SK-N-SH treated with all-trans-retinoic acid at 6 μM for 48 hours (cell line): ENCODE measurements around the gene CRKL.
"Not testable (repeated sequence)": the region's sequence is repeated elsewhere in the genome, so short reads cannot be mapped to it uniquely, and the experiment has no call there.

Experiments
- ATAC-seq: fragments of 200-7000 bp; cut with Tn5 transposase; 3 replicates; pipeline ENCODE4 v1.9.1; 2020; ENCODE audit warnings: mild to moderate bottlenecking, moderate library complexity
- ARNTL ChIP-seq: fragments of 450-650 bp; formaldehyde crosslinking; IDR thresholded peaks from 2 replicates; pipeline ENCODE4 v1.5.0; 2020; ENCODE audit warnings: low read depth, mild to moderate bottlenecking, moderate library complexity, borderline replicate concordance
- BACH2 ChIP-seq: fragments of 250-450 bp; sonication (Bioruptor Pico); IDR thresholded peaks from 2 replicates; pipeline ENCODE4 v1.9.0; 2021; ENCODE audit warnings: mild to moderate bottlenecking, borderline replicate concordance
- CSDC2 ChIP-seq: fragments of 250-450 bp; sonication (Bioruptor Pico); IDR thresholded peaks from 2 replicates; pipeline ENCODE4 v1.5.0; 2020; ENCODE audit warnings: mild to moderate bottlenecking, moderate library complexity
- ESRRG ChIP-seq: fragments of 250-450 bp; sonication (Bioruptor Pico); IDR thresholded peaks from 2 replicates; pipeline ENCODE4 v1.6.1; 2021; ENCODE audit warnings: mild to moderate bottlenecking
- GLIS3 ChIP-seq: fragments of 250-450 bp; sonication (Bioruptor Pico); IDR thresholded peaks from 2 replicates; pipeline ENCODE4 v1.5.0; 2020; ENCODE audit warnings: mild to moderate bottlenecking, moderate library complexity
- ISL1 ChIP-seq: fragments of 250-450 bp; sonication (Bioruptor Pico); IDR thresholded peaks from 2 replicates; pipeline ENCODE4 v2.1.2; 2022; ENCODE audit warnings: mild to moderate bottlenecking, moderate library complexity
- RARB ChIP-seq: fragments of 250-450 bp; sonication (Bioruptor Pico); IDR thresholded peaks from 2 replicates; pipeline ENCODE4 v1.8.0; 2021; ENCODE audit warnings: mild to moderate bottlenecking, moderate library complexity
- TCF4 ChIP-seq: fragments of 250-450 bp; sonication (Bioruptor Pico); IDR thresholded peaks from 2 replicates; pipeline ENCODE4 v1.8.0; 2021; ENCODE audit warnings: mild to moderate bottlenecking, moderate library complexity, borderline replicate concordance
- TOX ChIP-seq: fragments of 250-450 bp; sonication (Bioruptor Pico); IDR thresholded peaks from 2 replicates; pipeline ENCODE4 v1.8.0; 2021; ENCODE audit warnings: mild to moderate bottlenecking, moderate library complexity, borderline replicate concordance
- ZC3H10 ChIP-seq: fragments of 250-450 bp; sonication (Bioruptor Pico); IDR thresholded peaks from 2 replicates; pipeline ENCODE4 v1.5.1; 2021; ENCODE audit warnings: mild to moderate bottlenecking, moderate library complexity
- ZFP3 ChIP-seq: fragments of 250-450 bp; sonication (Bioruptor Pico); IDR thresholded peaks from 2 replicates; pipeline ENCODE4 v1.5.0; 2020; ENCODE audit warnings: mild to moderate bottlenecking, moderate library complexity
- ZNF565 ChIP-seq: fragments of 450-650 bp; formaldehyde crosslinking; conservative IDR thresholded peaks from 2 replicates; pipeline ENCODE4 v1.5.0; 2020; ENCODE audit warnings: low read depth, mild to moderate bottlenecking, moderate library complexity
- ZNF70 ChIP-seq: fragments of 450-650 bp; formaldehyde crosslinking; IDR thresholded peaks from 2 replicates; pipeline ENCODE4 v1.5.0; 2020; ENCODE audit warnings: mild to moderate bottlenecking, moderate library complexity
- ZNF8 ChIP-seq: fragments of 450-650 bp; formaldehyde crosslinking; IDR thresholded peaks from 2 replicates; pipeline ENCODE4 v1.5.0; 2020; ENCODE audit warnings: mild to moderate bottlenecking, moderate library complexity
- TF ChIP-seq, protein P1 (sequence below): fragments of 250-450 bp; sonication (Bioruptor Pico); IDR thresholded peaks from 2 replicates; pipeline ENCODE4 v1.5.1; 2020; ENCODE audit warnings: low read depth, mild to moderate bottlenecking, moderate library complexity
- TF ChIP-seq, protein P2 (sequence below): fragments of 250-450 bp; sonication (Bioruptor Pico); IDR thresholded peaks from 2 replicates; pipeline ENCODE4 v1.5.1; 2021; ENCODE audit warnings: mild to moderate bottlenecking, moderate library complexity
- TF ChIP-seq, protein P3 (sequence below): fragments of 250-450 bp; sonication (Bioruptor Pico); IDR thresholded peaks from 2 replicates; pipeline ENCODE4 v1.8.0; 2020; ENCODE audit warnings: mild to moderate bottlenecking, moderate library complexity, borderline replicate concordance
- TF ChIP-seq, protein P4 (sequence below): fragments of 250-450 bp; sonication (Bioruptor Pico); IDR thresholded peaks from 2 replicates; pipeline ENCODE4 v1.5.0; 2020; ENCODE audit warnings: mild to moderate bottlenecking, moderate library complexity

Gene CRKL

DNA sequence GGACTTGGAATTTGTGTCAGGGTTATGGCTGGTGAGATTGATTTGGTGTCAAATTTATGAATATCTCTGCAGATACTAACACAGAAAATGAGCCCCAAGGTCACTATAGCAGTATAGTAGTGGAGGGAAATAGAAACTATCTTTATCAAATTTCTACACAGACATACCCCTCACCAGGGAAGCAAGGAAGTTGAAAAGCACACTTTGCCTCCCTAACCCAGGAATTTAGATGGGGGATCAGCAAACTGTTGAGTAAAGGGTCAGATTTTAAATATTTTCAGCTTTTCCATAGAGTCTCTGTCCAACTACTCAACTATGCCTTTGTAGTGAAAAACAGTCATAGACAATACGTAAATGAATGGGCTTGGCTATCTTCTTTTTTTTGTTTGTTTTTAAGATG is 12.8 kb downstream of the CRKL start:
- ATAC-seq, result no peak
- TF ChIP-seq, protein P1, sequence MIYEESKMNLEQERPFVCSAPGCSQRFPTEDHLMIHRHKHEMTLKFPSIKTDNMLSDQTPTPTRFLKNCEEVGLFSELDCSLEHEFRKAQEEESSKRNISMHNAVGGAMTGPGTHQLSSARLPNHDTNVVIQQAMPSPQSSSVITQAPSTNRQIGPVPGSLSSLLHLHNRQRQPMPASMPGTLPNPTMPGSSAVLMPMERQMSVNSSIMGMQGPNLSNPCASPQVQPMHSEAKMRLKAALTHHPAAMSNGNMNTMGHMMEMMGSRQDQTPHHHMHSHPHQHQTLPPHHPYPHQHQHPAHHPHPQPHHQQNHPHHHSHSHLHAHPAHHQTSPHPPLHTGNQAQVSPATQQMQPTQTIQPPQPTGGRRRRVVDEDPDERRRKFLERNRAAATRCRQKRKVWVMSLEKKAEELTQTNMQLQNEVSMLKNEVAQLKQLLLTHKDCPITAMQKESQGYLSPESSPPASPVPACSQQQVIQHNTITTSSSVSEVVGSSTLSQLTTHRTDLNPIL (CRISPR knock-in tag), result no peak
- TF ChIP-seq ESRRG (CRISPR knock-in tag) (no peak), ZNF70 (CRISPR knock-in tag) (no peak), ZFP3 (no peak), ARNTL (no peak), ZC3H10 (CRISPR knock-in tag) (no peak), ISL1 (CRISPR knock-in tag) (no peak), CSDC2 (CRISPR knock-in tag) (no peak), GLIS3 (no peak)

DNA sequence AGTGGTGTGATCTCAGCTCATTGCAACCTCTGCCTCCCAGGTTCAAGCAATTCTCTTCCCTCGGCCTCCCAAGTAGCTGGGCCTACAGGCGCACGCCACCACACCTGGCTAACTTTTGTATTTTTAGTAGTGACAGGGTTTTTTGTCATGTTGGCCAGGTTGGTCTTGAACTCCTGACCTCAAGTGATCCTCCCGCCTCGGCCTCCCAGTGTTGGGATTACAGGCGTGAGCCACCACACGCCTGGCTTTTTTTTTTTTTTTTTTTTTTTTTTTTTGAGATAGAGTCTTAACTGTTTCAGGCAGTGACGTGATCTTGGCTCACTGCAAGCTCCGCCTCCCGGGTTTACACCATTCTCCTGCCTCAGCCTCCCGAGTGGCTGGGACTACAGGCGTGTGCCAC is 13.2 kb downstream of the CRKL start:
- ATAC-seq, result not testable (repeated sequence)

DNA sequence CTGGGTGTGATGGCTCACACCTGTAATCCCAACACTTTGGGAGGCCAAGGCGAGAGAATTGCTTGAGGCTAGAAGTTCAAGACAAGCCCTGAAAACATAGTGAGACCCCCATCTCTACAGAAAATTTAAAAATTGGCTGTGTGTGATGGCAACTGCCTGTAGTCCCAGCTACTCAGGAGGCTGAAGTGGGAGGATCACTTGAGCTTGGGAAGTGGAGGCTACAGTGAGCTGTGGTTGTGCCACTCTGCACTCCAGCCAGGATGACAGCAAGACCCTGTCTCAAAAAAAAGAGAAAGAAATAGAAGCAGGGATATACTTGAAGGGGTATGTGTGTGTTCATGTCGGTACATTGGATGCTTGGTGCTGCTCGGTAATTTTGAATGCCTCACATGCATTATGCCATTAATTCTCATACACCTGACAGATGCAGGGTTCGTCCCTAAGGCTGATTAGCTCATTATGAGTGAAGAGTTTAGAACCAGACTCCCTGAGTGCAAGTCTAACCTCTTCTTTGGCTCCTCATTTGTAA is 14.0 kb downstream of the CRKL start:
- no peak for ATAC-seq
- TF ChIP-seq, protein P2, sequence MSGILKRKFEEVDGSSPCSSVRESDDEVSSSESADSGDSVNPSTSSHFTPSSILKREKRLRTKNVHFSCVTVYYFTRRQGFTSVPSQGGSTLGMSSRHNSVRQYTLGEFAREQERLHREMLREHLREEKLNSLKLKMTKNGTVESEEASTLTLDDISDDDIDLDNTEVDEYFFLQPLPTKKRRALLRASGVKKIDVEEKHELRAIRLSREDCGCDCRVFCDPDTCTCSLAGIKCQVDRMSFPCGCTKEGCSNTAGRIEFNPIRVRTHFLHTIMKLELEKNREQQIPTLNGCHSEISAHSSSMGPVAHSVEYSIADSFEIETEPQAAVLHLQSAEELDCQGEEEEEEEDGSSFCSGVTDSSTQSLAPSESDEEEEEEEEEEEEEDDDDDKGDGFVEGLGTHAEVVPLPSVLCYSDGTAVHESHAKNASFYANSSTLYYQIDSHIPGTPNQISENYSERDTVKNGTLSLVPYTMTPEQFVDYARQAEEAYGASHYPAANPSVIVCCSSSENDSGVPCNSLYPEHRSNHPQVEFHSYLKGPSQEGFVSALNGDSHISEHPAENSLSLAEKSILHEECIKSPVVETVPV, result no peak
- TF ChIP-seq ISL1 (CRISPR knock-in tag) (no peak), CSDC2 (CRISPR knock-in tag) (no peak), TOX (CRISPR knock-in tag) (no peak), TCF4 (CRISPR knock-in tag) (no peak)
- TF ChIP-seq, all 23 proteins: peak for 0

DNA sequence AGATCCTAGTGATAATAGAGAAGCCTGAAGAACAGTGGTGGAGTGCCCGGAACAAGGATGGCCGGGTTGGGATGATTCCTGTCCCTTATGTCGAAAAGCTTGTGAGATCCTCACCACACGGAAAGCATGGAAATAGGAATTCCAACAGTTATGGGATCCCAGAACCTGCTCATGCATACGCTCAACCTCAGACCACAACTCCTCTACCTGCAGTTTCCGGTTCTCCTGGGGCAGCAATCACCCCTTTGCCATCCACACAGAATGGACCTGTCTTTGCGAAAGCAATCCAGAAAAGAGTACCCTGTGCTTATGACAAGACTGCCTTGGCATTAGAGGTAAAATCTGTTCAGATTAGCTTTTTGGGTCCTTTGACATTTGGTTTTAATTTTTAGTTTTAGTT is 16.7 kb downstream of the CRKL start:
- TF ChIP-seq BACH2 (no peak), TCF4 (CRISPR knock-in tag) (no peak), ZNF8 (CRISPR knock-in tag) (no peak), ESRRG (CRISPR knock-in tag) (no peak), ZNF565 (no peak)

DNA sequence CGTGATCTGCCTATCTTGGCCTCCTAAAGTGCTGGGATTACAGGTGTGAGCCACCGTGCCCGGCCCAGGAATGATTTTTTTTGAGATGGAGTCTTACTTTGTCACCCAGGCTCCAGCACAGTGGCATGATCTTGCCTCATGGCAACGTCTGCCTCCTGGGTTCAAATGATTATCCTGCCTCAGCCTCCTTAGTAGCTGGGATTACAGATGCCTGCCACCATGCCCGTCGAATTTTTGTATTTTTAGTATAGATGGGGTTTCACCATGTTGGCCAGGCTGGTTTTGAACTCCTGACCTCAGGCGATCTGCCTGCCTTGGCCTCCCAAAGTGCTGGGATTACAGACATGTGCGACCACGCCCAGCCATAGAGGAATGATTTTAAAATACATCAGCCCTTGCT is 17.8 kb downstream of the CRKL start:
- ATAC-seq, result not testable (repeated sequence)

More for the DNA sequence above, 16.7 kb downstream of the CRKL start:
- ATAC-seq, result no peak

DNA sequence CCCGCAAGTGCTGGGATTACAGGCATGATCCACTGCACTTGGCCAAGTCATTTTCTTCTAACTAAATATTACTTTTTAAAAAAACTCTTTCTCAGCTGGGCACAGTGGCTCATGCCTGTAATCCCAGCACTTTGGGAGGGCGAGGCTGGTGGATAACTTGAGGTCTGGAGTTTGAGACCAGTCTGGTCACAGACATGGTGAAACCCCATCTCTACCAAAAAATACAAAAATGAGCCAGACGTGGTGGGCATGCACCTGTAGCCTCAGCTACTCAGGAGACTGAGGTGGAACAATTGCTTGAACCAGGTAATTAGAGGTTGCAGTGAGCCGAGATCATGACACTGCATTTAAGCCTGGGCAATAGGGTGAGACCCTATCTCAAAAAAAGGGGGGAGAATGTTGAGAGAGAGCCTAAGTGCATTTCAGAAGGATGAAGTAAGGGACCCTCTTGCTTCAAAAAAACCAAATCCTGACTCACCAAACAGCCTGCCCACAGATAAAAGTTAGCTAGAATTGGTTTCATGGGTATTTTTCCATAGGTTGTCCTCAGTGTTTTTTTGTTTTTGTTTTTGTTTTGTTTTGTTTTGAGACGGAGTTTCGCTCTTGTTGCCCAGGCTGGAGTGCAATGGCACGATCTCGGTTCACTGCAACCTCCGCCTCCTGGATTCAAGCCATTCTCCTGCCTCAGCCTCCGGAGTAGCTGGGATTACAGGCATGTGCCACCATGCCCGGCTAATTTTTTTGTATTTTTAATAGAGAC is 18.8 kb downstream of the CRKL start:
- ATAC-seq, result not testable (repeated sequence)

DNA sequence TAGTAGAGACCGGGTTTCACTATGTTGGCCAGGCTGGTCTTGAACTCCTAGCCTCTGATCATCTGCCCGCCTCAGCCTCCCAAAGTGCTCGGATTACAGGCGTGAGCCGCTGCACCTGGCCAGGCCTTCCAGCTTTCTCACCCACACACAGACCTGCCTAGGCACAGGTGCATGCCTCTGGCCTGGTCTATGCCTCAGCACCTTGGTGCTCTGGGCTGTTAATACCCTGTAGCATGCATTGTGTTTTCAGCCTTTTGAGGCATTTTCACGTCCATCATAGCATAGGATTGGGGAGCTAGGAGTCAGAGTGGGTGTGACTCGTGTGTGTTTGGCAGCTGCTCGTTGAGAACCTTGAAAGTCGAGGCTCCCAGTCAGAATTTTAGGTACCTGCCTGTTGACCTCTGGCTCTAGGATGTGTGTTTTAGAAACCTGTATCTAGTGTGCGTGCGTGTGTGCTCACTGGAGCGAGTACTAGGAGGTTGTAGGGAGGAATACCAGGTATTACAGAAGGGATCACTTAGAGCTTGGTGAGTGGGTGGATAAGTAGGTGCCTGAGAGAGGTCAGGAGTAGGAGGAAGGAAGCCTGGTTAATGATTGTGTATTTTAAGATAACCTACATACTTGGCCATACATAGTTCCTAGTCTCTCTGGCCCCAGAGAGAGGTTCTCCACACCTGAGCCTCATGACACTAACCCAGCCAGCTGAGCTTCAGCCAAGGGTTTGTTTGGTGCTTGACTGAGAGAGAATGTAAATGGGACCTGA is 20.0 kb downstream of the CRKL start:
- TF ChIP-seq, protein P2, result no peak
- TF ChIP-seq CSDC2 (CRISPR knock-in tag) (no peak), ESRRG (CRISPR knock-in tag) (no peak), TOX (CRISPR knock-in tag) (no peak), BACH2 (no peak), GLIS3 (no peak), ARNTL (no peak), ZNF70 (CRISPR knock-in tag) (no peak), RARB (CRISPR knock-in tag) (no peak), ISL1 (CRISPR knock-in tag) (no peak)
- TF ChIP-seq, protein P1 (CRISPR knock-in tag), result no peak
- TF ChIP-seq, protein P3, sequence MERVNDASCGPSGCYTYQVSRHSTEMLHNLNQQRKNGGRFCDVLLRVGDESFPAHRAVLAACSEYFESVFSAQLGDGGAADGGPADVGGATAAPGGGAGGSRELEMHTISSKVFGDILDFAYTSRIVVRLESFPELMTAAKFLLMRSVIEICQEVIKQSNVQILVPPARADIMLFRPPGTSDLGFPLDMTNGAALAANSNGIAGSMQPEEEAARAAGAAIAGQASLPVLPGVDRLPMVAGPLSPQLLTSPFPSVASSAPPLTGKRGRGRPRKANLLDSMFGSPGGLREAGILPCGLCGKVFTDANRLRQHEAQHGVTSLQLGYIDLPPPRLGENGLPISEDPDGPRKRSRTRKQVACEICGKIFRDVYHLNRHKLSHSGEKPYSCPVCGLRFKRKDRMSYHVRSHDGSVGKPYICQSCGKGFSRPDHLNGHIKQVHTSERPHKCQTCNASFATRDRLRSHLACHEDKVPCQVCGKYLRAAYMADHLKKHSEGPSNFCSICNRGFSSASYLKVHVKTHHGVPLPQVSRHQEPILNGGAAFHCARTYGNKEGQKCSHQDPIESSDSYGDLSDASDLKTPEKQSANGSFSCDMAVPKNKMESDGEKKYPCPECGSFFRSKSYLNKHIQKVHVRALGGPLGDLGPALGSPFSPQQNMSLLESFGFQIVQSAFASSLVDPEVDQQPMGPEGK (CRISPR knock-in tag), result no peak
- TF ChIP-seq, protein P4, sequence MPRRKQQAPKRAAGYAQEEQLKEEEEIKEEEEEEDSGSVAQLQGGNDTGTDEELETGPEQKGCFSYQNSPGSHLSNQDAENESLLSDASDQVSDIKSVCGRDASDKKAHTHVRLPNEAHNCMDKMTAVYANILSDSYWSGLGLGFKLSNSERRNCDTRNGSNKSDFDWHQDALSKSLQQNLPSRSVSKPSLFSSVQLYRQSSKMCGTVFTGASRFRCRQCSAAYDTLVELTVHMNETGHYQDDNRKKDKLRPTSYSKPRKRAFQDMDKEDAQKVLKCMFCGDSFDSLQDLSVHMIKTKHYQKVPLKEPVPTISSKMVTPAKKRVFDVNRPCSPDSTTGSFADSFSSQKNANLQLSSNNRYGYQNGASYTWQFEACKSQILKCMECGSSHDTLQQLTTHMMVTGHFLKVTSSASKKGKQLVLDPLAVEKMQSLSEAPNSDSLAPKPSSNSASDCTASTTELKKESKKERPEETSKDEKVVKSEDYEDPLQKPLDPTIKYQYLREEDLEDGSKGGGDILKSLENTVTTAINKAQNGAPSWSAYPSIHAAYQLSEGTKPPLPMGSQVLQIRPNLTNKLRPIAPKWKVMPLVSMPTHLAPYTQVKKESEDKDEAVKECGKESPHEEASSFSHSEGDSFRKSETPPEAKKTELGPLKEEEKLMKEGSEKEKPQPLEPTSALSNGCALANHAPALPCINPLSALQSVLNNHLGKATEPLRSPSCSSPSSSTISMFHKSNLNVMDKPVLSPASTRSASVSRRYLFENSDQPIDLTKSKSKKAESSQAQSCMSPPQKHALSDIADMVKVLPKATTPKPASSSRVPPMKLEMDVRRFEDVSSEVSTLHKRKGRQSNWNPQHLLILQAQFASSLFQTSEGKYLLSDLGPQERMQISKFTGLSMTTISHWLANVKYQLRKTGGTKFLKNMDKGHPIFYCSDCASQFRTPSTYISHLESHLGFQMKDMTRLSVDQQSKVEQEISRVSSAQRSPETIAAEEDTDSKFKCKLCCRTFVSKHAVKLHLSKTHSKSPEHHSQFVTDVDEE (CRISPR knock-in tag), result no peak
- TF ChIP-seq, all 23 proteins: peak for 0
- no peak for ATAC-seq
